Measurements from ENCODE around the gene THAP3.

The THAP3 gene

GRCh38 chr1:6603915-6604558 lies 20.6 kb upstream of the THAP3 start:
- peak in 40 of 51 donors; percentile 18 to 83 (median 52) for DNase-seq

- DNase-seq, result peak in 21 of 51 donors; percentile 39 to 81 (median 62)
Measured at GRCh38 chr1:6612641-6613360, 11.9 kb upstream of the THAP3 start.

- DNase-seq, result peak; percentile 87 to 100 (median 99)
Measured at GRCh38 chr1:6613361-6614018, 11.2 kb upstream of the THAP3 start, which contains the start of gene PHF13. Gene PHF13, plus strand, starts transcription at chr1:6613731. Its CDS starts 336 bp downstream, at chr1:6614067.

- peak in 28 of 51 donors; percentile 17 to 73 (median 45) for DNase-seq
Measured at GRCh38 chr1:6614019-6614928, 10.4 kb upstream of the THAP3 start.

GRCh38 chr1:6614929-6615785 lies 9.5 kb upstream of the THAP3 start:
- DNase-seq, result peak in 5 of 51 donors; percentile 22 to 61 (median 32)

- DNase-seq, result no peak
Measured at GRCh38 chr1:6619045-6619444, 5.6 kb upstream of the THAP3 start.

GRCh38 chr1:6621429-6622391 lies 3.0 kb upstream of the THAP3 start:
- no peak for DNase-seq

GRCh38 chr1:6622396-6623152 lies 2.1 kb upstream of the THAP3 start:
- no peak for DNase-seq

- no peak for DNase-seq
Measured at GRCh38 chr1:6623269-6623965, 1.3 kb upstream of the THAP3 start.

GRCh38 chr1:6625584-6626149 lies 999 bp downstream of the THAP3 start:
- peak in 6 of 51 donors; percentile 32 to 63 (median 43) for DNase-seq

- DNase-seq, result no peak
Measured at GRCh38 chr1:6627031-6627430, 2.4 kb downstream of the THAP3 start.

GRCh38 chr1:6627841-6628545 lies 3.3 kb downstream of the THAP3 start:
- no peak for DNase-seq

- no peak for DNase-seq
Measured at GRCh38 chr1:6628971-6629479, 4.4 kb downstream of the THAP3 start.

- DNase-seq, result no peak
Measured at GRCh38 chr1:6630027-6630426, 5.4 kb downstream of the THAP3 start.

GRCh38 chr1:6631058-6631457 lies 6.4 kb downstream of the THAP3 start:
- no peak for DNase-seq

All from hypothalamus (tissue), 51 donors.